Measurements from ENCODE around the gene TM2D3.

Gene TM2D3

DNA sequence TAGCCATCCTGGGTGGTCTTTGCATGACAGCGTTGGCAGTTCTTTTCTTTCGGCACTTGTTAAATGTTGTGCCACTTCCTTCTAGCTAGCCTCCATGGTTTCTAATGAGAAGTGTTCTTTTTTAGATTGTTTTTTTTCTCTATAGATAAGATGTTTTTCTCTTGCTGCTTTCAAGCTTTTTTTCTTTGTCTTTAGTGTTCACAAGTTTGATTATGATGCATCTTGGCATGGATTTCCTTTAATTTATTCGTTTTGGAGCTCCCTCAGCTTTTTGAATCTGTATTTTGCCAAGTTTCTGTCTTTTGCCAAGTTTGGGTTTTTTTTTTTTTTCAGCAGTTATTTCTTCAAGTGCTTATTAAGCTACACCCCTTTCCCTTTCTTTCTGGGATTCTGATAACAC is 53.1 kb downstream of the TM2D3 start:
- no peak for DNase-seq

DNA sequence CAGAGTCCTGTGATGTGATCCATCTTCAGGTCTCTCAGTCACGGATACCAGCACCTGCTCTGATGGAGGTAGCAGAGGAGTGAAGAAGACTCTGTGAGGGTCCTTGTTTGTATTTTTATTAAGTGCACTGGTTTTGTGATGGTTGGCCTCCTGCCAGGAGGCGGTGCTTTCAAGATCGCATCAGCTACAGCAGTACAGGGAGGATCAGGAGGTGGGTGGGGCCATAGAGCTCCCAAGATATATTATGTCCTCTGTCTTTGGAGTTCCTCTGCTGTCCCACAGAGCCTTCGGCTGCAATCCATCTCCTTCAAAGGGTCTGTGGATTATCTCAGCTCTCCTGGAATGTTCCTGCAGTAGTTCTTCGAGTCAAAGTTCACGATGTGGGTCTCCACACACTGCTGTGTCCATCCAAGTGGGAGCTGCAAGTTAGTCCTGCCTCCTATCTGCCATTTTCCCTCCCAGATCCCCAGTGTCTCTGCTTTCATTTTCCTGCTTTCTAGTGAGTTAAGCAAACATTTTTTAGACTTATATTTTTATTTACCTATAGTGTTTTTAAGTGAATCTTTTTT is 54.7 kb downstream of the TM2D3 start:
- DNase-seq = no peak

DNA sequence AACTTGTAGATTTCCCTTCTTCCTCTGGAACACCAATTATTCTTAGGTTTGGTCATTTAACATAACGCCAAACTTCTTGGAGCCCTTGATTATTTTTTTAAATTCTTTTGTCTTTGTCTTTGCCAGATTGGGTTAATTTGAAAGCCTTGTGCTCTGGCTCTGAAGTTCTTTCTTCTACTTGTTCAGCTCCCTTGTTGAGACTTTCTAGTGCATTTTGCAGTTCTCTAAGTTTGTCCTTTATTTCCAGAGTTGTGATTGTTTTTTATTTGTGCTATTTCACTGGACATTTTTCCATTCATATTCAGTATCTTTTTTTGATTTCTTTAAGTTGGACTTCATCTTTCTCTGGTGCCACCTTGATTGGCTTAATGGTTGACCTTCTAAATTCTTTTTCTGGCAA is 55.5 kb downstream of the TM2D3 start:
- no peak for DNase-seq
